OCI-LY1 (cell line): ENCODE data around the gene EVPL.

Experiments
- H2AFZ ChIP-seq: fragments of 200-600 bp; sonication (generic), shearing (Covaris generic); 2 replicates; pipeline ENCODE4 v1.6.0; 2014; ENCODE audit warnings: antibody characterized with exemption, mild to moderate bottlenecking, low read length
- H3F3A ChIP-seq: fragments of 200-600 bp; sonication (generic), shearing (Covaris generic); 2 replicates; pipeline ENCODE4 v1.6.0; 2014; ENCODE audit warnings: mild to moderate bottlenecking, antibody characterized with exemption, low read length, moderate library complexity; ENCODE audit not compliant: insufficient read depth
- H3K27ac ChIP-seq: fragments of 200-600 bp; sonication (generic); 2 replicates; pipeline ENCODE4 v1.5.1; 2014; ENCODE audit warnings: low read length, mixed run types, mild to moderate bottlenecking, low read depth; ENCODE audit not compliant: poor library complexity, severe bottlenecking
- H3K27me3 ChIP-seq: fragments of 200-600 bp; sonication (generic); 2 replicates; pipeline ENCODE4 v1.6.0; 2014; ENCODE audit warnings: antibody characterized with exemption, mild to moderate bottlenecking, low read length, moderate library complexity; ENCODE audit not compliant: insufficient read depth
- H3K36me3 ChIP-seq: fragments of 200-600 bp; sonication (generic); 2 replicates; pipeline ENCODE4 v1.6.1; 2014; ENCODE audit warnings: mild to moderate bottlenecking, antibody characterized with exemption, low read length, moderate library complexity, mixed read lengths; ENCODE audit not compliant: insufficient read depth
- H3K4me1 ChIP-seq: fragments of 200-600 bp; sonication (generic); 2 replicates; pipeline ENCODE4 v1.5.1; 2014; ENCODE audit warnings: mild to moderate bottlenecking, low read length, moderate library complexity; ENCODE audit not compliant: insufficient read depth, severe bottlenecking
- H3K4me2 ChIP-seq: fragments of 200-600 bp; sonication (generic), shearing (Covaris generic); 2 replicates; pipeline ENCODE4 v1.6.1; 2014; ENCODE audit warnings: low read length
- H3K4me3 ChIP-seq: fragments of 200-600 bp; sonication (generic); 2 replicates; pipeline ENCODE4 v1.5.1; 2014; ENCODE audit warnings: low read length, low read depth, mild to moderate bottlenecking, mixed read lengths; ENCODE audit not compliant: poor library complexity, severe bottlenecking
- H3K79me2 ChIP-seq: fragments of 200-600 bp; shearing (Covaris generic); 2 replicates; pipeline ENCODE4 v1.6.1; 2016; ENCODE audit warnings: mixed run types, low read length, mixed read lengths; ENCODE audit not compliant: insufficient read depth
- H3K9ac ChIP-seq: fragments of 200-600 bp; sonication (generic), shearing (Covaris generic); 2 replicates; pipeline ENCODE4 v1.6.1; 2014; ENCODE audit warnings: mild to moderate bottlenecking, low read length, mixed read lengths
- H3K9me2 ChIP-seq: fragments of 200-600 bp; sonication (generic), shearing (Covaris generic); 2 replicates; pipeline ENCODE4 v1.6.1; 2014; ENCODE audit warnings: low read depth, mild to moderate bottlenecking, low read length, mixed read lengths
- H3K9me3 ChIP-seq: fragments of 200-600 bp; shearing (Covaris generic); 2 replicates; pipeline ENCODE4 v1.6.1; 2014; ENCODE audit warnings: low read length, mixed read lengths
- H4K20me1 ChIP-seq: fragments of 200-600 bp; sonication (generic), shearing (Covaris generic); 2 replicates; pipeline ENCODE4 v1.6.0; 2016; ENCODE audit warnings: mild to moderate bottlenecking, low read length; ENCODE audit not compliant: insufficient read depth
- EZH2 ChIP-seq: fragments of 200-600 bp; sonication (generic), shearing (Covaris generic); IDR thresholded peaks from 2 replicates; pipeline ENCODE4 v1.8.0; 2017; ENCODE audit warnings: borderline replicate concordance, mixed run types, mild to moderate bottlenecking, antibody characterized with exemption, low read length, moderate library complexity, mixed read lengths
- TF ChIP-seq, protein P1 (sequence below): fragments of 200-600 bp; sonication (generic), shearing (Covaris generic); IDR thresholded peaks from 2 replicates; pipeline ENCODE4 v1.5.1; 2017; ENCODE audit warnings: mild to moderate bottlenecking, antibody characterized with exemption, low read length, moderate library complexity, mixed read lengths

EVPL gene

DNA sequence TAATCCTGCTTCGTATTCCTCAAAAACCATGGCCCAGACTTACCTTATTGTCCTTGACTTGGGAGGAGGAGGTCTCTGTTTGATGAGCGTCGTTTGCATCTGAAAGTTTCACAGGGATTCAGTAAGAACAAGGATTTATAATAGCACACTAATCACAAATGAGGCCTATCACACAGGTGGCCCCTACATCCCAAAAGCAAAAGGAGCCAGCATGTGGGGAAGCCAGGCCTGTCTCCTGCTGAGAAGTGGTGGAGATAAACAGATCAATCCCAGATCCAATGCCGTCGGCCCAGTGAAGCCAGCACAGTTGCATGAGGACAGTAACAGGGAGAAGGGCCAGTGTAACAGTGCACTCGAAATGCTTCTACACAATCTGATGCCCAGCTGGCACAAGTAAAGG lies 13.3 kb upstream of the EVPL start:
- Histone ChIP-seq H3K9ac (no peak overlapping the region), H4K20me1 (no peaks in the 10 kb centered on the region), H3K27ac (no peak overlapping the region), H3K9me3 (no peaks in the 10 kb centered on the region), H2AFZ (no peak overlapping the region), H3K36me3 (peaks cover 64% of the 10 kb centered on the region), H3K4me2 (no peak overlapping the region), H3F3A (no peaks in the 10 kb centered on the region), H3K9me2 (no peaks in the 10 kb centered on the region), H3K79me2 (no peaks in the 10 kb centered on the region), H3K4me3 (no peak overlapping the region), H3K4me1 (no peaks in the 10 kb centered on the region), H3K27me3 (no peaks in the 10 kb centered on the region)
- TF ChIP-seq, protein P1, sequence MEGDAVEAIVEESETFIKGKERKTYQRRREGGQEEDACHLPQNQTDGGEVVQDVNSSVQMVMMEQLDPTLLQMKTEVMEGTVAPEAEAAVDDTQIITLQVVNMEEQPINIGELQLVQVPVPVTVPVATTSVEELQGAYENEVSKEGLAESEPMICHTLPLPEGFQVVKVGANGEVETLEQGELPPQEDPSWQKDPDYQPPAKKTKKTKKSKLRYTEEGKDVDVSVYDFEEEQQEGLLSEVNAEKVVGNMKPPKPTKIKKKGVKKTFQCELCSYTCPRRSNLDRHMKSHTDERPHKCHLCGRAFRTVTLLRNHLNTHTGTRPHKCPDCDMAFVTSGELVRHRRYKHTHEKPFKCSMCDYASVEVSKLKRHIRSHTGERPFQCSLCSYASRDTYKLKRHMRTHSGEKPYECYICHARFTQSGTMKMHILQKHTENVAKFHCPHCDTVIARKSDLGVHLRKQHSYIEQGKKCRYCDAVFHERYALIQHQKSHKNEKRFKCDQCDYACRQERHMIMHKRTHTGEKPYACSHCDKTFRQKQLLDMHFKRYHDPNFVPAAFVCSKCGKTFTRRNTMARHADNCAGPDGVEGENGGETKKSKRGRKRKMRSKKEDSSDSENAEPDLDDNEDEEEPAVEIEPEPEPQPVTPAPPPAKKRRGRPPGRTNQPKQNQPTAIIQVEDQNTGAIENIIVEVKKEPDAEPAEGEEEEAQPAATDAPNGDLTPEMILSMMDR = no peak
- no peak for TF ChIP-seq EZH2

DNA sequence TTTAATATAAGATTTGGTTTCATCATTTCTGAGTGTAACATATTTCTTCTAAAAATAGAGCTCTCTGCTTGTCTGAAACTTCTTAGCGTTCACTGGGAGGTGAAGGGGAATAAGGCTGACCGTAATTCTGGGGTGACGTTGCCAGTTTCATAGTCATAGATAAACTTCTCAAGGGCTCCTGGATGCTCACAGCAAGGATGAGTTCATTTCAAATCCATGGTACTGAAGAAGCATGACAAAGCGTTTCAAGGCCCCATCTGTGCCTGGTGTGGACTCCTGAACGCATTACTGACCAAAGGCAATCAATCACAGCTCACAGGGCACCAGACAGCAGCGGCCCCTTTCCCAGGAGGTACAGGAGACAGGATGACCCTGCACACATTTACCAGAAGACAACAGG lies 12.0 kb upstream of the EVPL start:
- Histone ChIP-seq H3K27me3 (no peaks in the 10 kb centered on the region), H3K4me3 (no peak overlapping the region), H4K20me1 (no peaks in the 10 kb centered on the region), H3K9me2 (no peaks in the 10 kb centered on the region), H3K9ac (no peak overlapping the region), H3F3A (no peaks in the 10 kb centered on the region), H3K4me2 (no peak overlapping the region), H3K27ac (no peak overlapping the region), H3K79me2 (no peaks in the 10 kb centered on the region), H2AFZ (no peak overlapping the region), H3K4me1 (no peaks in the 10 kb centered on the region), H3K36me3 (peaks cover 51% of the 10 kb centered on the region), H3K9me3 (no peaks in the 10 kb centered on the region)
- TF ChIP-seq, protein P1 = no peak
- no peak for TF ChIP-seq EZH2

DNA sequence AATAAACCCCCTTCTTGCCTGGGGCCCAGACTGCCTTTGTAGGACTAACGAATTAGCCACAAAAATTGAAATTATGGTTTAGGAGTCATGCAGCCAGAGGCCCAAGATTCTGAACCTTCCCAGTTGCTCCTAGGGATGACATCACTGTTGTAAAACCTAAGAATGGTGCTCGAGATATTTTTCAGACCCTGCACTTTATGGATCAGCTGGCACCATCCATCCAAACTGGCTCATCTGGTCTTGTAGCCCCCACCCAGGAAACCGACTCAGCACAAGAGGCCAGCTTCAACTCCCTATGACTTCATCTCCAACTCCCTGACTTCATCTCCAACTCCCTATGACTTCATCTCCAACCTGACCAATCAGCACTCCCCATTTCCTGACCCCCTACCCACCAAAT lies 10.9 kb upstream of the EVPL start:
- no peak for TF ChIP-seq EZH2
- TF ChIP-seq, protein P1 = no peak
- Histone ChIP-seq H3K27ac (no peak overlapping the region), H4K20me1 (no peaks in the 10 kb centered on the region), H3F3A (no peaks in the 10 kb centered on the region), H3K36me3 (peaks cover 41% of the 10 kb centered on the region), H3K79me2 (no peaks in the 10 kb centered on the region), H3K9ac (no peak overlapping the region), H3K27me3 (no peaks in the 10 kb centered on the region), H2AFZ (no peak overlapping the region), H3K4me2 (no peak overlapping the region), H3K4me3 (no peak overlapping the region), H3K9me3 (no peaks in the 10 kb centered on the region), H3K4me1 (no peaks in the 10 kb centered on the region), H3K9me2 (no peaks in the 10 kb centered on the region)
